ENCODE results near the gene DENND5B.
"Not testable (repeated sequence)": the region's sequence is repeated elsewhere in the genome, so short reads cannot be mapped to it uniquely, and the experiment has no call there.

Gene DENND5B

GRCh38 chr12:31508436-31509150, 82.3 kb downstream of the DENND5B start:
- in situ Hi-C loops (cut with HindIII; ENCODE audit: low sequenced_read_pairs) = no loop called here

GRCh38 chr12:31507966-31508365, 83.0 kb downstream of the DENND5B start:
- in situ Hi-C loops (cut with HindIII; ENCODE audit: low sequenced_read_pairs) = no loop called here

- in situ Hi-C loops (cut with HindIII; ENCODE audit: low sequenced_read_pairs) = no loop called here
Observed at GRCh38 chr12:31506515-31507306, 84.2 kb downstream of the DENND5B start.

GRCh38 chr12:31504625-31505222, 86.2 kb downstream of the DENND5B start:
- in situ Hi-C loops (cut with HindIII; ENCODE audit: low sequenced_read_pairs) = no loop called here

- in situ Hi-C loops (cut with HindIII; ENCODE audit: low sequenced_read_pairs) = not testable (repeated sequence)
Observed at GRCh38 chr12:31501014-31501413, 89.9 kb downstream of the DENND5B start.

GRCh38 chr12:31499567-31499966, 91.4 kb downstream of the DENND5B start:
- in situ Hi-C loops (cut with HindIII; ENCODE audit: low sequenced_read_pairs) = no loop called here

GRCh38 chr12:31498424-31498823, 92.5 kb downstream of the DENND5B start:
- in situ Hi-C loops (cut with HindIII; ENCODE audit: low sequenced_read_pairs) = no loop called here

- in situ Hi-C loops (cut with HindIII; ENCODE audit: low sequenced_read_pairs) = no loop called here
Observed at GRCh38 chr12:31496257-31496656, 94.7 kb downstream of the DENND5B start.

GRCh38 chr12:31494455-31494854, 96.5 kb downstream of the DENND5B start:
- in situ Hi-C loops (cut with HindIII; ENCODE audit: low sequenced_read_pairs) = no loop called here

- in situ Hi-C loops (cut with HindIII; ENCODE audit: low sequenced_read_pairs) = no loop called here
Observed at GRCh38 chr12:31492599-31493196, 98.2 kb downstream of the DENND5B start.

GRCh38 chr12:31491841-31492598, 98.9 kb downstream of the DENND5B start:
- in situ Hi-C loops (cut with HindIII; ENCODE audit: low sequenced_read_pairs) = no loop called here

- in situ Hi-C loops (cut with HindIII; ENCODE audit: low sequenced_read_pairs) = no loop called here
Observed at GRCh38 chr12:31491241-31491794, 99.6 kb downstream of the DENND5B start.

- in situ Hi-C loops (cut with HindIII; ENCODE audit: low sequenced_read_pairs) = no loop called here
Observed at GRCh38 chr12:31488737-31489338, 102.1 kb downstream of the DENND5B start.

- in situ Hi-C loops (cut with HindIII; ENCODE audit: low sequenced_read_pairs) = no loop called here
Observed at GRCh38 chr12:31485571-31485970, 105.4 kb downstream of the DENND5B start.

GRCh38 chr12:31482816-31483215, 108.1 kb downstream of the DENND5B start:
- in situ Hi-C loops (cut with HindIII; ENCODE audit: low sequenced_read_pairs) = no loop called here

- in situ Hi-C loops (cut with HindIII; ENCODE audit: low sequenced_read_pairs) = no loop called here
Observed at GRCh38 chr12:31481415-31481814, 109.5 kb downstream of the DENND5B start.

GRCh38 chr12:31479516-31480210, 111.3 kb downstream of the DENND5B start:
- in situ Hi-C loops (cut with HindIII; ENCODE audit: low sequenced_read_pairs) = no loop called here

- in situ Hi-C loops (cut with HindIII; ENCODE audit: low sequenced_read_pairs) = no loop called here
Observed at GRCh38 chr12:31478898-31479297, 112.0 kb downstream of the DENND5B start.

- in situ Hi-C loops (cut with HindIII; ENCODE audit: low sequenced_read_pairs) = no loop called here
Observed at GRCh38 chr12:31478425-31478824, 112.5 kb downstream of the DENND5B start.

Data from endothelial cell of hepatic sinusoid (primary cell).